HL-60/S4 treated with retinoic acid at 250 ng/mL for 4 days and 3 days (cell line): ENCODE data around the gene AKAP14.
"Not testable (repeated sequence)": the region's sequence is repeated elsewhere in the genome, so short reads cannot be mapped to it uniquely, and the experiment has no call there.

Experiments
- in situ Hi-C: fragments of 300-500 bp; cut with MboI; formaldehyde crosslinking; loops from 2 replicates; pipeline ENCODE4 v1.7.0; 2022; ENCODE audit warnings: low sequenced_read_pairs

Gene AKAP14

DNA sequence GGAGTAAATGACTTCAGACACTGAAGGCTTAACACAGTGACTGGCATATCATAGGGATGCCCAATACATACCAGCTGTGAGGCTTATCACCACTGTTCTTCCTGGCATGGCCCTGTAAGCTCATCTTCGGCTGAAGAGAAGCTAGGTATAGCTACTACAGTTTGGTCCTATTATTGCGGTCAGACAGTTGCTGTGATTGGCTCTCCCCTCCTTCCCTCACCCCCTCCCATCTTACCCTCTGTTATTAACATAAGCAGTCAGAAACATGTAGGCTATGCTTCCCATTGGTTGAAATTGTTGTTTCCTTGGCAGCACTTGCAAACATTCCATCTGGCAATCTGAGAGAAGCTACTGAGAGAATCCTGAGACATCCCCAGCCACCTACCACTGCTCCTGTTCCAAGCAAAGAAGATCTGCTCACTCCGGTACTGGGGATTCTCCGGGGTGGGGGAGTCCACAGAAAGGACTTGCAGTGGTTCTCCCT is at the start of gene AKAP14:
Gene AKAP14 (plus strand): TSS at position 51 of the 484 bp plus-strand sequence. CDS start 7,331 bp downstream, outside the sequence.
- in situ Hi-C loops, result no loop called here

DNA sequence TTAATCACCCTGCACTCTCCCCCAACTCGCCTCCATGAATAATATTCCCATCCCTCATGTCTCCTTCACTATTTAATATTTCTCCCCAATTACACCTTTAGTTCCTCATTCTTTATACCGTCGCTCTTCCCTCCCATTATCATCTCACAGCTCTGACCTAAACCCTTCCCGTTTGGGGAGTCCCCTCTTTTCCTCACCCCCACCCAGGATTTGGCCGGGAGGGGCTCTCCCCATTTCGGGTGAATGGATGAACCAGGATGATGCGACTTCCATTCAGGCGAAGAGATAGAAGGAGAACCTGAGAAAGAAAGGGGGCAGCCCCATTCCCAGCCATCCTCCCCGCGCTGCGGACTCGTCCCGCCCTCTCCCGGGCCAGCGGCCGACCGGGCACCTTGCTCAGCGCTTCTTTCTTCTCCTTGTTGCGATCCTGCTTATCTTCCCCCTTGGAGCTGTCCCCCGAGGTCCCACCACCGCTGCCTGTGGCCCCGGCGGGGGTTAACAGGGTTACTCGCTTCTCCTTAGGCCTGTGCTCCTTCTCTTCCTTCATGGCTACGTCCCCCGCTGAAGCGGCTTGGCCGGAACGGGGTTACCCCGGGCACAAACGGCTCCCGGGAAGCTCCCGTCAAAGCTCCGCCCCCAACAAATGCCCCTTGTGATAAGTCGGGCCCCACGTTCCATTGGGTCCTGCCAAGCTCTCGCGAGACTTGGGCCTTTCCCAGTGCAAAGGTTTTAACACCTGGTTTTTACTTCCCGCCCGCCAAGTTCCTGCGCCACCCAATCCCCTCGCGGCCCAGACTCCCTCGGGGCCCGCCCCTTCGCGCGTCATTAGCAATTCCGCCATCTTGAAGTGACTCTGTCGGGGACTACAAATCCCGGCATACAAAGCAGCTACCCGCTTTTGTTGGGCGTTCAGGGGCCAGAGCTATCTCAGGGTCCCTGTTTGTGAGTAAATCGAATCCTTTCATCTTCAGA is 43.0 kb upstream of the AKAP14 start, which contains the start of gene UPF3B:
Gene UPF3B (minus strand): TSS at position 582 of the 972 bp plus-strand sequence. CDS start 35 bp downstream, at position 547.
- in situ Hi-C loops, result no loop called here

DNA sequence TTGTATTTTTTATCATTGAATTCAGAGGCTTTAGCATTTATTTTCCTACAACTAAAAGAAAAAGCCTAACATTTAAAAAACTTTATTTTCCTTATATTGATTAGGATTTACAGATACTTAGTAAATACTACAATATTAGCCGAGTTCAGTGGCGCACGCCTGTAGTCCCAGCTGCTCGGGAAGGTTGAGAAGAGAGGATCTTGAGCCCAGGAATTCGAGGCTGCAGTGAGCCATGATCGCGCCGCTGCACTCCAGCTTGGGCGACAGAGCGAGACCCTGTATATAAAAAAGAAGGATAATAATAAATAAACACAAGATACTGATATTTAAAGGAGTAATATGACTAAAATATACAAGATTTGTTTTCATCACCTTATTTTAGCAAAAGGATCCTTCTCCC is 42.2 kb upstream of the AKAP14 start:
- in situ Hi-C loops, result no loop called here

DNA sequence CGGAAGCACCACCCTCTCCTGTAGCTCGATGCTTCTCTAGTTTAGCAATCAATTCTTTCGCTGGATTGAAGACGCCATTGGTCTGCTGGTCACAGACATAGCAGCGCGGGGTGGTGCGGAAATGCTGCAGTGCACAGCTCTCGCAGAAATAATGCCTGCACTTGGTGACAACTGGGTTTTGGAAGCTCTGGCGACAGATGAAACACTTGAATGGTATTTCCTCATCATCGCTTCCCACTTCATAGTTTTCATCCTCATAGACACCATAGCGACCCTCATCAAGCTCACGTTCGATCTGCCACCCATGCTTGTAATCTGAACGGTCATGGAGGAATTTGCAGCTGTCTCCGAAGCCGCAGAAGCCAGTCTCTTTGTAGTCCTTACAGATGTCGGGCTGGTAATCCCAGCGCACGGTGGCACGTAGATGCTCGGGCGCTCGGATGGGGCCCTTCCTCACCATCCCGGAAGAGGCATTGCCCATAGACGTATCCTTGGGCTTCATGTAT is 25.0 kb upstream of the AKAP14 start:
- in situ Hi-C loops, result no loop called here

DNA sequence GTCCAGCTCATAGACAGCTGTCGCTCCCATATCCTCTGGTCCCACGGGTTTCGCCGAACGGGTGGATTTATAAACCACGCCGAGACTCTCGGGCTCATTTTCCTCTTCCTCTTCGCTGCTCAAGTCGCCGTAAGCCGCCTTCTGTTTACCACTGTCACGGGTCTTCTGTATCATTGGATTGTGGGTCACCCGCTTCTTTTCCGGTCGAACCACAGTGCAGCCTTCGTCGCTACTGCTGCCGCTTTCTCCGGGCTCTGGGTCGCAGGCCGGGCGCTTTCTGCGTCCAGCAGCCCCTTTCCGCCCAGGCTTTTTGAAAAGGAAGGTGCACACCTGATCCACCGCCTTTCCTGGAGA is 24.5 kb upstream of the AKAP14 start:
- in situ Hi-C loops, result no loop called here

DNA sequence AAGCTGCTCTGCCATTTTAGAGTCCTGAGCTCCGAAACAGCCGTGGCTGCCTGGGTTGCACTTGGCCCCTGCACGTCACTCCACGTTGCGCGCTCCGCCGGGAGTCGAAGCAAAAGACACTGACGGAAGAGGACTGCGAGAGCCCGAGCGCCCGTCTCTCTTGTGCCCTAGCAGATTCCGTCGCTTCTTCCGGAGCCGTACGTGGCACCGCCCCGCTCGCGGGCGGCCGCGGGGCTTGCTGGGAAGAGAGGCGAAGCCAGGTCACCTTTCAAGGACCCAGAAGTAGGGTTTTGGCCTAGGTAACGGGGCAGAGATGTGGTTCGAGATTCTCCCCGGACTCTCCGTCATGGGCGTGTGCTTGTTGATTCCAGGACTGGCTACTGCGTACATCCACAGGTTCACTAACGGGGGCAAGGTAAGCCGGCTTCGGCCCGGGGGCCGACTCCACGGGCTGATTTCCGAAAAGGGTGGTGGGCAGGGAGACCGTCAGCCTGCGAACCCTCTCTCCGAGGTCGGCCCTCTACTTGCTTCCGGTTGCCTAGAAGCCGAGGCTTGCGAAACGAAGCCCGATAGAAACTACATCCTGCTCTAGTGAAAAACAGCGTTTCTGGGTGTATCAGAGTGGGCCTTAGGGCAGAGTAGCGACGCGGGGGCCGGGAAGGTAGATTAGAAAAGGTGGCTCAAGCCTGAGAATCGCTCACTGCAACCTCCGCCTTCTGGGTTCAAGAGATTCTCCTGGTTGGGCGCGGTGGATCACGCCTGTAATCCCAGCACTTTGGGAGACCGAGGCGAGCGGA is 23.9 kb upstream of the AKAP14 start, which contains the start of the genes NDUFA1 and RNF113A:
Gene NDUFA1 (plus strand): TSS at position 234 of the 797 bp plus-strand sequence. CDS start 80 bp downstream, at position 314.
Gene RNF113A (minus strand): TSS at position 135 of the 797 bp plus-strand sequence. CDS start 120 bp downstream, at position 15.
- in situ Hi-C loops, result no loop called here

DNA sequence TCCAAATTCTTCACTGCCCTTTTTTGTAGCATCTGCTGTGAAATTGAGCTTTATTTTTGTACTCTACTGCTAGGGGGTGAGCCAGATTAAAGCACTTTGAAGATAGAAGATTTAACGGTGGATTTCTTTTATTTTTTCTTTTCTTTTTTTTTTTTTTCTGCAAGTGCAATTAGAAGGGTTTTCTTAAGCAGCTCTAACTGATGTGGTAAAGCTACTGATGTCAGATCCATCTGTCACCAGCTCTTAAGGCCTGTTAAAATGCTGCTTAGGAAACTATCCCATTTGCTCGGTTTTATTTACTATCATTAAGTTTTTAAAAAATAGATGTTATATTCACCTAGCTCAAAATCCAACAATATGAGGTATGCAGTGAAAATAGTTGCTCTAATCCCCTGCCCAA is 17.0 kb upstream of the AKAP14 start:
- in situ Hi-C loops, result no loop called here

DNA sequence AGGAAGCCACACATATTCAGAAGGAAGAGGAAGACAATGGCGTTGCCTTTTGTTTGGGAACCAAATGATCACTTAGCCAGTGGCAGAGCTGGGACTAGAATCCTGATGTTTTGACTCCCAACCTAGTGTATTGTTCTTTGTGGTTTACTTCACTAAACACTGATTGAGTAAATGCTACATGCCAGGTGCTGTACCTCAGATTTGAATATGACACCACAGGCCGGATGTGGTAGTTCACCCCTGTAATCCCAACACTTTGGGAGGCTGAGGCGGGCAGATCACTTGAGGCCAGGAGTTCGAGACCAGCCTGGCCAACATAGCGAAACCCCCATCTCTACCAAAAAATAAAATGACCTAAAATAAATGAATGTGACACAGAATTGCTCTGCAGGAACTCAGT is 15.6 kb upstream of the AKAP14 start:
- in situ Hi-C loops, result no loop called here

DNA sequence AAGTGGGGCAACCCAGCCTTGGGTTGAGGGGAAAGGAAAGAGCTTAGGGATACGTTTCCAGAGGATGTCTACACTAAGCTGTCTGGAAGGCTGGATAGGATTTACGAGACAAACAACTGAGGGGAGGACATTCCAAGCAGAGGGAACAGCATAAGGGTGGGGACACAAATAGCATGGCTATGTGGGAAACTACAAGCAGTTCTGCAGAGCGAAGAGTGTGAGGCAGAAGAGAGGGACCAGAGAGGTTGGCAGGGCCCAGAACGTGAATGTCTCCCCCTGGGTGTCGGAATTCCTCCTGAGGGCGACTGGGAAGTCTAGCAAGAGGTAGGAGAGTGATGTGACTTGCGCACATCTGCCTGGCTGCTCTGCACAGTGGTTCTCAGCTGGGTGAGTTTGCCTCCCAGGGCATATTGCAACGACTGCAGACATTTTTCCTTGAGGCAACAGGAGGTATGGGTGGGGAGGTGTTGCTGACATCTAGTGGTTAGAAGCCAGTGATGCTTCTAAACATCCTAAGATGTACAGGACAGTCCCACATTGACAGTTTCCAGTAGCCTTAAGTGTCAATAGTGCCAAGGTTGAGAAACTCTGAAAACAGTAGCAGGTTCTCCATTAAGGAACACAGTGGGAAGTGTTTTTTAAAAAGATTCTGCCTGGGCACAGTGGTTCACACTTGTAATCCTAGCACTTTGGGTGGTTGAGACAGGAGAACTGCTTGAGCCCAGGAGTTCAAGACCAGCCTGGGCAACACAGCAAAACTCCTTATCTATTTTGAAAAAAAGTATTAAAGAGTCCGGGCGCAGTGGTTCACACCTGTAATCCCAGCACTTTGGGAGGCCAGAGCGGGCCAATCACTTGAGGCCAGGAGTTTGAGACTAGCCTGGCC is 14.9 kb upstream of the AKAP14 start:
- in situ Hi-C loops, result no loop called here

DNA sequence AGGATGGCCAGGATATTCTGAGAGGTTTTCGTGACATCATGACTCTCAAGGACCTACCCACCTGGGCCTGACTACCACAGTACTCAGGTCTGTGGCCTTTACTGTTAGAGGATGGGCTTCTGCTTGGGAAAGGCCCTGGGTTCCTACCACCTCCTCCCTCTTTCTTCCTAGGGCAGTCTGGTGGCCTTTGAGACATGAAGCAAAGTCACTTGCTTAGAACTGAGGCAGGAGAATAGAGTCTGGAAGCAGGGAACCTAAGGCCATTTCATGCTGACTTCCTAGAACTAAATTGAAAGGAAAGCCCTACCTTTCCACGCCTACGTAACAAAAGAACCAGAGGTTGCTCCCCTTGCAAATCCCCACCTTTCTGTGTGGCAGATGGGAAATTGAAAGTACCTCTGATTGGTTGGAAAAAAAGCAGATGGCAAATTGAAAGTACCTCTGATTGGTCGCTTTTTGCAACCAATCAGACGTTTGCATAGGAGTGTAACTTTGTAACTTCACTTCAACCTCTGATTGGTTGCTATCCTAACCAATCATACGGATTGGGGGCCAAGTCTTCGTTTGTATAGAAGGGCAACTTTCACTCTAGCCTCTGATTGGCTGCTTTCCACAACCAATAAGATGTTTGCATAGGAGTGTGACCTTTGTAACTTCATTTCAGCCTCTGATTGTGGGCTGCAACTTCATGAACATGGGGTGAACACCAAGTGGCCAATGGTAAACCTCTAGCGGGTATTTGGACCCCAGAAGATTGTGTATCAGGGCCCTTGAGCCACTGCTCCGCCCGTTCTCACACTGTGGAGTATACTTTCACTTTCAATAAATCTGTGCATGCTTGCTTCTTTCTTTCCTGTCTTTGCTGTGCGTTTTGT is 9.9 kb upstream of the AKAP14 start:
- in situ Hi-C loops, result no loop called here

DNA sequence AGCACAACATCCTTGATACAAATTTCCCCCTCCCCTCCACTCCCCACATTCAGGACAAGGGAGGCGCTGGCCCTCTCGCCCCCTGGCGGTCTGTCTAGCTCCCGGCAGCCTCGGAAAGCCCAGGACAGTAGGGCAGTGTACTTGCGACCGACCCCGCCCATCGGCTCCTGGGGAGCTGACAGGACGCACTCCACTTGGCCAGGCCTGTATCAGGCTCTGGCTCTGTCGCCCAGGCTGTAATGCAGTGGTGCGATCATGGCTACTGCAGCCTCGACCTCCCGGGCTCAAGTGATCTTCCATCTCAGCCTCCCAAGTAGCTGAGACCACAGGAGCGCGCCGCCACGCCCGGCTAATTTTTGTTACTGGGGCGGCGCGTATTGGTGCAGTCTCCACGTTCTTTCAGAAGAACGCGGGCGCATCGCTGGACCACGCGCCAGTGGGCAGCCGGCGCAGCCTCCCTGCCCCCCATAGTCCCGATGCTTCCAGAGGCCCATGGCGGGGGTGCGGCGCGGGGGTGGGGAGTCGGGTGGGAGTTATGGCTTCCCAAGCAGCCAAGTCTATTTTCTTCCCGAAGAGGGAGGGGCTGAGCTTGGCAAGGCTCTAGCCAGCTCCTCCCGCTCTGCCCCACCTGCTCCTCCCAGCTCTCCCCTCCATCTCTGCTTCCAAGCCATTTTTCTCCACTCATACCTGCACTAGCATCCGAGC is 7.8 kb upstream of the AKAP14 start:
- in situ Hi-C loops, result no loop called here

DNA sequence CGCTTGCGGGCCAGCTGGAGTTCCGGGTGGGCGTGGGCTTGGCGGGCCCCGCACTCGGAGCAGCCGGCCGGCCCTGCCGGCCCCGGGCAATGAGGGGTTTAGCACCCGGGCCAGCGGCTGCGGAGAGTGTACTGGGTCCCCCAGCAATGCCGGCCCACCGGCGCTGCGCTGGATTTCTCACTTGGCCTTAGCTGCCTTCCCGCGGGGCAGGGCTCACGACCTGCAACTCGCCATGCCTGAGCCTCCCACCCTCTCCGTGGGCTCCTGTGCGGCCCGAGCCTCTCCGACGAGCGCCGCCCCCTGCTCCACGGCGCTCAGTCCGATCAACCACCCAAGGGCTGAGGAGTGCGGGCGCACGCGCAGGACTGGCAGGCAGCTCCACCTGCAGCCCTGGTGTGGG is 5.1 kb upstream of the AKAP14 start:
- in situ Hi-C loops, result not testable (repeated sequence)

DNA sequence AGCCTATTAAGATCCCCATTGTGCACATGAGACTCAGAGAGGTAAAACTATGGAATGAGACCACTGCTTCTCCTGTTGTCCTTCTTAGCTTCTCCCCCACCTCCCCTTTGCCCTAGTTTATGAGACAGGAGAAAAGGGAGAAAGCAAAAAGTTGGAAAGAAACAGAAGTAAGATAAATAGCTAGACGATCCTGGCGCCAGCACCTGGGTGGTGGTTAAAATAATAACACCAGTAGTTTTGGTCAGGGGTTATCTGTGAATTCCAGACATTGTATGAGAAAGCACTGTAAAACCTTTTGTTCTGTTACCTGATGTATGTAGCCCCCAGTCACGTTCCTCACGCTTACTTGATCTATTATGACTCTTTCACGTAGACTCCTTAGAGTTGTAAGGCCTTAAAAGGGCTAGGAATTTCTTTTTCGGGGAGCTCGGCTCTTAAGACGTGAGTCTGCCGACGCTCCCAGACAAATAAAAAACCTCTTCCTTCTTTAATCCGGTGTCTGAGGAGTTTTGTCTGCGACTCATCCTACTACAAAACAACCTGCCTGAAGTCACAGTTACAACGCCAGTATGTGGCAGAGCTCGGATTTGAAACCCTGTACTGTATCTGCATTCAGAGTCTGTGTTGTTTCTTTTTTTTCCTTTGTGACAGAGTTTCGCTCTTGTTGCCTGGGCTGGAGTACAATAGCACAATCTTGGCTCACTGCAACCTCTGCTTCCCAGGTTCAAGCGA is 3.6 kb upstream of the AKAP14 start:
- in situ Hi-C loops, result not testable (repeated sequence)

DNA sequence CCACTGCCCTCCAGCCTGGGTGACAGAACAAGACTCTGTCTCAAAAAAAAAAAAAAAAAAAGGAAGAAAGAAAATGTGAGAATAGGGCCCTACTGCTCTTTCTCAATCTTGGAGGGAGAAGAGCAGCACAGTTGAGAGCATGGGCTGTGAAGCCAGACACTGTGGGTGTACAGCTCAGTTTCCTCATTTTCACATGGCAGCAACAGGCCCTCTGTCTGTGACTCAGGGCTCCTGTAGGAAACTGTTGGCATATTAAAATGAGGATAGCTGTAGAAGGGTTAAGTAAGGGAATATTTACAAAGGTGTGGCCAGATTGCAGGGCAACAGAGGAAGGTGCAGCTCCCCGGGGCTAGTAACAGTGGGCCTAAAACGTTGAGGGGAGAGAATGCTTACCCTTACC is 3.4 kb downstream of the AKAP14 start:
- in situ Hi-C loops, result no loop called here

DNA sequence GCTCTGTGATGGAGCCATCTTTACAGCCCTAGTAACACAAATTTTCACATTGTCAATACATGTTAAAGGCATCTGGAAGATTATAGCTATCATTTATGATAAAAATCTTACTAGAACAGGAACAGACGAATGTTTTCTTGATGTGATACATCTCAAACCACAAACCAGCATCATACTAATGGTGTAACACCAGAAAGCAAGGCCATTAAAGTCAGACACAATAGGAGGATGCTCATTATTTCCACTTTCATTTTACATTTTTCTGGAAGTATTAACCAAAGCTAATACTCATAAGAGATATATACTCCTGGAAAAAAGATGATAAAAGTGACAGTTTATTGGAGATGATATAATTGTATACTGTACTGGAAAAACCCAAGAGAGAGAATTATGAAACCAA is 5.3 kb downstream of the AKAP14 start:
- in situ Hi-C loops, result no loop called here

DNA sequence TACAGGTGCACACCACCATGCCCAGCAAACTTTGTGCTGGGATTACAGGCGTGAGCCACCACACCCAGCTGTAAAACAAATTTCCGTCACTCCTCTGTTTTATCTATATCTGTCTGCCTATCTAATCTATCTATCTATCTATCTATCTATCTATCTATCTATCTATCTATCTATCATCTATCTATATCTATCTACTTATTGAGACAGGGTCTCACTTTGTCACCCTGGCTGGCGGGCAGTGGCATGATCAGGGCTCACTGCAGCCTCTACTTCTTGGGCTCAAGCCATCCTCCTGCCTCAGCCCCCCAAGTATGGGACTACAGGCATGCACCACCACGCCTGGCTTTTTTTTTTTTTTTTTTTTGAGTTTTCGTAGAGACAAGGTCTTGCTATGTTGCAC is 20.6 kb downstream of the AKAP14 start:
- in situ Hi-C loops, result no loop called here

DNA sequence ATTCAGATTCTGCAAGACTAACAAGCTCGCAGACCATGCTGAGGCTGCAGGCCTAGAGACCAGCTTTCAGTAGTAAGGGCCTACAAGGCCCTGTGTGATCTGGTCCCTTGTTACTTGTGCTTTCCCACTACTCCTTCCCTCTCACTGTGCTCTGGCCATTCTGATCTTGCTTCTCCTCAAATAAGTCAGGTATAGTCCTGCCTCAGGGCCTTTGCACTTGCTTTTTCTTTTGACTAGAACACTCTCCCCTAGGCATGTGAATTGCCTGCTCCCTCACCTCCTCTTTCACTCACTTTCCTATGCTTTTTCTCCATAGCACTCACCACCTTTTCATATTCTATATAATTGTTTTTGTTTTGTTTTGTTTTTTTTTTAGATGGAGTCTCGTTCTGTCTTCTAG is 22.2 kb downstream of the AKAP14 start:
- in situ Hi-C loops, result no loop called here
